Superior temporal gyrus (tissue), 1 donor: ENCODE measurements around the gene BNC2.

Experiments used
- DNase-seq: peaks from one replicate; pipeline ENCODE4 v3.0.0-alpha.2; 2016; ENCODE audit errors: extremely low spot score

Gene BNC2

GRCh38 chr9:16602494-16602893, 268.0 kb downstream of the BNC2 start:
- no peak for DNase-seq

DNA sequence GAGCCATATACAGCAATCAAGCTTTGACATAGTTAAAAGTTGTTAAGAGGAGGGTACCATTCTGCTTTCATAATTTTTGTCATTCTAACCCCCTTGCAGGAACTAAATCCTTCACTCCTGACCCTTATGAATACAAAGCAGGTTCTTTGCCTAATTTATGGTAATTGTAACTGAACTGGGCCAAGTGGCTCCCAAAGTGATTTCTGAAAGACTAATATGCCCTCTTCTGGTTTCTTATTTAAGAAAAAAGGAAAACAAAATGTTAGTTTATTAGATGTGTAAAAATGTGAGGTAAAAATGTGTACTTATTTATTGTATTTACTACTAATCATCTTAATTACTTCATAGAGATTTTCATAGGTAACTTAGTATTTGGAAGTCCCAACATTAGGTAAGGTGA, 268.5 kb downstream of the BNC2 start:
- no peak for DNase-seq

- no peak for DNase-seq
These were observed 272.2 kb downstream of the BNC2 start for GRCh38 chr9:16598316-16598715.

DNA sequence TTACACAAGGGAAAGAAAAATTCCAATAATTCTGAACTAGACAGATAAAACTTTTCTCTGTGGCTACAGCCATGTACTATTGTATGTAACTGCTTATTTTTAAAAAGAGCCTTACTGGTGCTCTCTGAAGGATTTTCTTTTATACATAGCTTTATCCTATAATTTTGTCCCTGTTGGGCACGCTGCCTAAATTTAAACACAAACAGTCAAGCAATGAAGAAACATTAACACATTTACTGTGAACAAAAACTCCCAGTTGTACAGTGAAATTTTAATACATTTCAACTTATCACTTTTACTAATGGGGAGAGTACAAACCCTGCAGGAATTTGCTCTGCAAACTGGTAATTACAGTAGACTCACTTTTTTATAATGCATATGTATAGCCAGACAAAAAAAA, 273.3 kb downstream of the BNC2 start:
- no peak for DNase-seq

GRCh38 chr9:16595227-16595626, 275.2 kb downstream of the BNC2 start:
- DNase-seq, result no peak

DNA sequence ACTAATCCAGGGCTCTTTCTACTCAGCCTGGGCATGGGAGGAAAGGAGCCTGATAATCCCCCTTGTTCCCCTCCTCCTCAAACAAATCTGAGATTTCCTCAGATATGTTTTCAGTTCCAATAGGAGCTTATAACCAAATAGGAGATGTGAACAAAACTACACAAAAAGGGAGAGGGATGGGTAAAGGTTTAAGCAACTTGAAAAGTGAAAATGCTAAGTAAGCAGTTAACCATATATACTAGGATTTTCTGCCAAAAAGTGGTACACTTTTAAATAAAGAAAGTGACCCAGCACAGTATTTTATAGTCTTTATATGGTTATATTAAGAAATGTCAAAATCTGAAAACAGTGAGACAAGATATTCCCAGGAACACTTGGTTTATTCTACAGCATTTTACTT, 275.7 kb downstream of the BNC2 start:
- no peak for DNase-seq

DNA sequence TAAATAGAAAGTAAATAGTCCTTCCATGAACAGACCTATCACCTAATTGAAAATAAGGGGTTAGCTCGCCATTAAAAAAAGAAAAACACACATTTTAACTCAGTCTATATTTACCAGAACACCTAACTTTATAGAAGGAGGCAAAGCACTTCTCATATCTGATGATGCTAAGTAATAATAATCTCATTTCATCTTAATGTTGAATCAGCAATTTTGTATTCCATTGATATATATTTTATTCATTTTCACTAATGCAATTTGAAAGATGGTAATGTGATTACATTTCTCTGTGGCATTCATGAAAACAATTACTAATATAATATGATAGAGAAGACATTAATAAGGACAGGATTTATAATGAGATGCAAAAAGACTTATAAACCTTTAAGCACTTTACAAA, 276.7 kb downstream of the BNC2 start:
- DNase-seq, result no peak

- DNase-seq, result no peak
These were observed 279.4 kb downstream of the BNC2 start for GRCh38 chr9:16591092-16591491.

GRCh38 chr9:16585591-16585990, 284.9 kb downstream of the BNC2 start:
- no peak for DNase-seq

DNA sequence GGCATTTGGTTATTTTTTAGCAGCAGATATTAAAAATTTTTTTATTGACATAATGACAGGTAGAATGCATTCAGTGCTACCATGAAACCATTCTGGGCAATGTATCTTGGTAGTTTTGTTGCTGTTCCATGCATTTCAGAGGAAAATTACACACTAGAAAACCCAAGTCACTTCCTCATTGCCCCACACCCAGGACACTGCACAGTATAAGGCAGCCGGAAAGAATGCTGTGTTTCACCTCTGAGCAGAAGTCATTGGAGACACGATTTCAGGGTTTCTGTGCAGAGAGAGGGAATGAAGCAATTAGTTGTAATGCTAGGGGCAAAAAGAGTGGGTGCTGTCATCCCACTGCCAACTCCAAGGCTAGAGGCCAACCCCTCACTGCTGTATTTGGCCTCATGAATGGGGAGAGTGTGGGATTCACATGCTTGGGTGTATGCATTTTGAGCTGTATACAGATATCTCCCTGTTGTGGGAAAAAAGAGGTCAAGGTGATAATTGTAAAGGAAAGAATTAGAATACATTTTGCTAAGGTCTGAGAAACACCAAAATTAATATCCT, 290.5 kb downstream of the BNC2 start:
- DNase-seq, result no peak

GRCh38 chr9:16575986-16576245, 294.6 kb downstream of the BNC2 start:
- DNase-seq, result no peak

DNA sequence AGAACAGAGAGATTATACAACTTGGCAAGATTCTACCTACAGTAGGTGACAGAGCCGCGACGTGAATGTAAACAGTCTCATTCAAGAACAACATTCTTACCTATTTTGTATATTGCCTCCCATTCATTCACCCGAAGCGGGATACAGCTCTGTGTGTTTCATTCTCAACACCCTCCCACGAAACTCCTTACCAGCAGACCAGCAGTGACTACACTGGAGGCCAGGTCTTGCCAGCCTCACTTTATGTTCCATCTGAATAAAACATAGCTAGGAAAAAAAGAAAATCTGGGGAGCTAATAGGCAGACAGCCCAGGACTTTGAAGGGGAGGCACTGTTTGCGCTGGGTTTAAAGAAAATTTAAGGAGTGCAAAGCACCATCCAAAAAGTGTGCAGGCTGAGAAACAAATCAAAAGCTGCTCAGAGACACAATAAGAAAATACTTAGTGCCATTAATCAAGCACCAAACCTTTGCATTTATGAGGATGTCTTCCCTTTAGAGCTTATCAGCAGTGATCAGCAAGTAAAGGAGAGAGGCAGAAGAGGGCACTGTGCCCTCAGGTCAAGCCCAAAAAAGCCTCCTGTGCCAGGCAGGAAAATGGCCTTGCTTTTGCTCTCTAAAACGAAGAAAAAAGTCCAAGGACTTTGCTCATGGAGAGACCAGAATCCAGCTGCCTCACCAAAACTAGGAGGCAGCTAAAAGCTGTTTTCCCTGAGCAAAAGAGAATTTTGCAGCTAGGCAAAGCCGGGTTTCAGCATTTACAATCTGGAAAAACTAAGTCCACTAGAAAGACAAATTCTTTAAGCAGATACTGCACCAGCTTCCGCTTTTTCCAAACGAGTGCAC, 295.1 kb downstream of the BNC2 start:
- DNase-seq, result no peak

DNA sequence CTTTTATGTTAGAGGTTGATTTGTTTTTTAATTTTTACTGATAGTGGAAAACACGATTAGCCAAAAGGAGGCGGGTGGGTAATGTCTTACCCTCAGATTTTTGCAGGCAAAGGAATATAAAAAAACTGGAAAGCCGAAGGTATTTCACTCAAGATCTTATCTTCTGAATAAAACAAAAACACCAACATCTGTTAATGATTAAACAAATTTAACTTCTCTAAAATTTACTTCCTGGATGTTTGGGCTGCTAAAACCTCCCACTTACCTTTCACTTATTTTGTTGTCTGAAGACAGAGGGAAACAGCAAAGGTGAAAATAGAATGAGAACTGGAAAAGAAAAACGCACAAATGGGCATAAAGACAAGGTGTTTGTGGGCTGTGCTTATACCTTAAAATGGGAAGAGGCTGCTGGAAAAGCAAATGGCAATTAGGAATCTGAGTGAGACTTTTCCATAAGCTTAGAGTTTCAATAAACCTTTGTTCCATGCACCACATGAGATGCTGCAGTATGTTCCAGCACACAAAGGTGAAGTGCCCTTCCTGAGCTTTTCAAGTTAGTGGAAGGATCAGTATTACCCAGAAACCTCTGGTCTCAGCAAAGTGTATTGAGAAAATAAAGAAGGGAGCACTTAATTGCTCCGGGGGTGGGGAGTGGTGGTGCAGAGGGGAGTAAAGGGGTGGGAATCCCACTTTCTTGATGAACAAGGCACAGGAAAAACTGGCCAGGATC, 298.3 kb downstream of the BNC2 start:
- no peak for DNase-seq

DNA sequence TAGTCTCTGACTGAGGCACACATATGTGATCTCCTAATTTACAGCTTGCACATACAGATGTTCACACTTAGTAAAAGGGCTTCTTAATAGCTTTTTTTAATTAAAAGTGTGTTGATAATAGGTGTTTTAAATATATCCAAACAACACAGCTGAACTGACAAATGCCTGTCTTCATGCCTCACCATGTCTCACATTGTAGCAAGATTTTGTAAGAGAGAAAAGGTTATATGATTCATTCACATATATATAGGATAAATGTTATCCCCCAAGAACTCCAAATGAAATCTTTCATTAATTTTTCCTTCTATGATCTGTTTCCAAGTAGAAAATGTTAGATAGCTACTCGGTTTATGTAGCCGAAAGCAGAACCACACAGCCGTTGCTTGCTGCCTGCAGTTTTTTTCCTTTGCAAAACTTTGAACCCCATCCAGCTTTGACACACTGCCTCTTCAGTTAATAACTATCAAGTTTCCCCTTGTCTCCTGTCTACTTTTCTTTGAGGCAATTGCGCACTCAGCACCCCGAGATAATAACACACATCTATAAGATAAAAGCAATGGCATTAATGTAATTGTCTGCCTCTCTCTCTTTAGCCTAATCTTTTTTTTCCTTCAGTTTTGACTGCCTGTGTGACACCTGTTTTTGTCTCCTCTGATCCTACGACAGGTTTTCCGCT, 299.2 kb downstream of the BNC2 start:
- no peak for DNase-seq

DNA sequence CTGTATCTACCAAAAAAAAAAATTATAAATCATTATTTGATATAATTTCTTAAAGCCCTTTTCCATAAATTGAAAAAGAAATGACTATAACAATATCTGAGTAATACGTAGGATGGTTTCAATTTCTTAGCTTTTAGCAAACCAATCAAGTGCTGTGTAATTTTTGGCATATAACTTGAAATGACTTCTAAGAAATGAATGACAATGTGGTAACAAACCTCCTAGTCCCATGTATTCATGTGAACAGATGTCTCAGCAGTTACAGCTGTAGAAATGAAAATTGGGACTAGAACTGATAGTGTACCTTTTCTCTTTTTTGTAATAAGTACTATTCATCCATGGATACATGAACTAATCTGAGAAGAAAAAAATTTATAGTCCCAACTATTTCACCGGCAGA, 307.0 kb downstream of the BNC2 start:
- DNase-seq, result no peak

DNA sequence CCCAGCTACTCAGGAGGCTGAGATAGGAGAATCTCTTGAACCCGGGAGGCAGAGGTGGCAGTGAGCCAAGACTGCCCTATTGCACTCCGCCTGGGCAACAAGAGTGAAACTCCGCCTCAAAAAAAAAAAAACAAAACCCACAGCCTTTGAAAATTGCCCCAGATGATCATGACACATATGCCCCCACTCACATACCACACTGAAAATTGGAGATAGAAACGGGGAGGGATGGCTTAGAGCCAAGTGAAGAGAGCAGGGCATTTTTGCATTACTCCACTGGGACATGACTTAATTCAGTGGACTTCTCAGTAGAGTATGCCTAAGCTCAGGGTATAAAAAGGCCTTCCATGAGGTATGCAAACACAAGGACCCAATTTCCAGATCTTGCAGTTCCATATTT, 309.3 kb downstream of the BNC2 start:
- no peak for DNase-seq

GRCh38 chr9:16559418-16560188, 310.9 kb downstream of the BNC2 start:
- DNase-seq, result no peak

GRCh38 chr9:16555802-16556201, 314.7 kb downstream of the BNC2 start:
- no peak for DNase-seq

DNA sequence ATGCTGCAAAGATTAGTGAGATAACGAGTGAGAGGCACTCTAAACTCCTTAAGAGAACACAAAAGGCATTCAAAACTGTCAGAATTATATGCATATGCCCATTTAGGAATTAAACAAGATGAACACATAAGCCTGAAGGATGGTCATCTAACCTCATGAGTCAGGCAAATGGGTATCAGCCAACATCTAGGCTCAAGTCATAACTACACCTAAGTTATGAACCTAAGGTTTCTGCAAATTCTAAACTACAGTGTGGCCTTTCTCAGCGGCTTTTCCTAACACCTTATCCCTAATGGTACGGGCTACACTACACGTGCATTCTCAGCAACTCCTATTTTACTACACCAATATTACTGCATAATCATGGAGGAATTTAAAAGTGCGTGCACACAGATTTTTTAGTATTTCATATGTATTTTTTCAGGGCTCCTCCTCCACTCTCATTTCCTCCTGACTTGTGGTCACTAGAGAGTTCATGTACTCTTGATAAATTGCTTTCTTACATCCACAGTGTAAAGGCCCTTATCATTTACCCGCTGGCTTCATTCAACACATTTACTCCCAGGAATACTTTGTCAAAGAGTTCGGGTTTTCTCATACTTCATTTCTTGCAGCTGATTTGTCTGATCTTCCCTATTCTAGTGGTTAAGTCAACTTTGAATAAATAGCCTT, 316.5 kb downstream of the BNC2 start:
- DNase-seq, result no peak

GRCh38 chr9:16552252-16552651, 318.2 kb downstream of the BNC2 start:
- no peak for DNase-seq

GRCh38 chr9:16551692-16552091, 318.8 kb downstream of the BNC2 start:
- DNase-seq, result no peak
